KBM-7 (cell line): ENCODE results near the gene ACADS.

Experiments used
- DNase-seq: peaks from one replicate; pipeline ENCODE4 v3.0.0-alpha.2; 2015
- in situ Hi-C: fragments of 300-500 bp; cut with MboI; formaldehyde crosslinking; loops from 2 replicates; pipeline ENCODE4 v1.14.3; 2020; ENCODE audit warnings: low sequenced_read_pairs, low pct_unique_long_range_greater_than_20kb, mixed read lengths

Gene ACADS

DNA sequence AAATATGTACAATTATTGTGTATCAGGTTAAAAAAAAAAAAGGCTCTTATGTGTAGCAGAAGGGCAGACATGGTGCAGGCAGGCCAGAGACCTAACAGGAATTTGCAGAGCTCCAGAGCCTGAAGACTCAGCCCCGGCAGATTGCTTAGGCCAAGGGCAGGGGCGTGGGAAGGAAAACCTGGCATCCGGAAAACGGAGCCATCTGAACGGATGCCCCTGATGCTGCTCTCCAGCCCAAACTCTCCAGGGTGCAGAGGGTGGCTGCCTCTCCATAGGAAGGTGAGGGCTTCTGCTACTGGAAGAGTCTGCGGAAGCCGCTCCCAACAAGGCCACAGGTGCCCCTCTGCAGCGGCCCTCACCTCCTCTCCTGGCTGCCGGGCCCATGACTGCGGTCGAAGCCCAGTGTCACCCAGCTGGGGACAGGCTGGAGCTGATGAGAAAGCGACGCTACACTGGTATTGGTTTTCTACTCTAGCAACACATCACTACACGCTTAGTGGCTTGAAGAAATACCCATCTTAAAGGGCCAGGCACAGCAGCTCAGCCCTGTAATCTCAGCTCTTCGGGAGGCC is 19.4 kb downstream of the ACADS start:
- in situ Hi-C loops: no loop called here

DNA sequence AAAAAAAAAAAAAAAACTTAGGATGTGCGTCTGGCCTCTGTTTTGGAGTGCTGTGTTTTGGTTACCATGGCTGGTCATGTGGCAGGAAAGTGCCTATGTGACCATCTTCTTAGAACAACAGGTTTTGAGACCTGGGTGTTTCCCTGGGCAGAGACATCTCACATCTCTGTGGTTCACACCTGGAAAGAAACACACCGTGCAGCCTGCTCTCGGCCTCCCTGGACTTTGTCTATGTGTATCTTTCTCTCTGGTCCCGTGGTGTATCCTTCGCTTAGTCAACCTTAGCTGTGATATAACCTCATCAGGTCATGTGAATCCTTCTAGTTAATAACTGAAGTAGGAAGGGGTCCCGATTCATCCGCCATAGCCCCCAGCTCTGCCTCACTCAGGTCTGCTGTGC is 22.6 kb downstream of the ACADS start:
- in situ Hi-C loops: no loop called here
- no peak for DNase-seq

More for the DNA sequence above, 19.4 kb downstream of the ACADS start:
- no peak for DNase-seq

DNA sequence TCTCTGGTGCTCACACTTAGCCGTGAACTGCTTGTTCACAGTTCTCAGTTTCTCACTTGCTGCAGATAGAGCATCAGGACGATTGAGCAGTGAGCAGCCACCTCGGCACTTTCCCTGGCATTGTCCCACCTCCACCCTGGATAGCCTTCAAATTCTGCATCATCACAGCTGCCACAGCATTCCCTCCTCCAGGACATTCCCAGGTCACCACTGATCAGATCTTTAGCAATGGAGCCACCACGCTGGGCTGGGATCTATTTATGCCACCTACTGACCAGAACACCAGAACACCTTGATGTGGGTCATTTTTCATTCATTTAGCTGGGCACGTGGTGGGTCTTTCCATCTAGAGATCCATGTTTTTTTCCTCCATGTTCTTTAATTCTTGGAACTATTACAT is 23.6 kb downstream of the ACADS start:
- in situ Hi-C loops: no loop called here
- DNase-seq: no peak

DNA sequence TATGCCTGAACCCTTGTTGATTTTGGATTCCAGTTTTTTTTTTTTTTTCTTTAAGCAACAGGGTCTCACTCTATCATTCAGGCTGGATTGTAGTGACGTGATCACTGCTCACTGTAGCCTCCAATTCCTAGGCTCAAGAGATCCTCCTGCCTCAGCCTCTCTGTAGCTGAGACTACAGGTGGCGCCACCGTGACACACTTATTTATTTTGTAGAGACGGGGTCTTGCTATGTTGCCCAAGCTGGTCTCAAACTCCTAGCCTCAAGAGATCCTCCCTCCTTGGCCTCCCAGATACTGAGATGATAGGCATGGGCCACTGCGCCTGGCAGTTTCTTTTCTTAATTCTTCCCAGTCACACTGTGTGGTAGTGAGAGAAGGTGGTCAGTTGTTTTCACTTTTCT is 25.2 kb downstream of the ACADS start:
- DNase-seq: no peak
- in situ Hi-C loops: no loop called here

DNA sequence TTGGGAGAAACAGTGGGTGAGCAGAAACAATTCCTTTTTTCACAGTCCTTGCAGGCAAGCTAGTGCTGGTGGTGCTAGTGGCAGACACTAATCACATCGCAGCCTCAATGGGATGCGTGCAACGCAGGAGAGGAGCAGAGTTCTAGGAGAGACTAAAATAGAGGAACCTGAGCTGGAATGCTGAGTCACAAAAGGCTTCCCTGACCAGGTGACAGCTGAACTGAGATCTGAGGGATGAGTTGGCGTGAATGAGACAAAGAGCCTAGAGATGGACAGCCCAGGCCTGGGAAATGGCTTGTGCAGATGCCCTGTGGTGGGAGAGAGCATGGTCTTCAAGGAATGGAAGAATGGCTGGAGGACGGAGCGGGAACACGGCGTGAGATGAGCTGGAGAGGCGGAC is 25.8 kb downstream of the ACADS start:
- in situ Hi-C loops: no loop called here
- no peak for DNase-seq

DNA sequence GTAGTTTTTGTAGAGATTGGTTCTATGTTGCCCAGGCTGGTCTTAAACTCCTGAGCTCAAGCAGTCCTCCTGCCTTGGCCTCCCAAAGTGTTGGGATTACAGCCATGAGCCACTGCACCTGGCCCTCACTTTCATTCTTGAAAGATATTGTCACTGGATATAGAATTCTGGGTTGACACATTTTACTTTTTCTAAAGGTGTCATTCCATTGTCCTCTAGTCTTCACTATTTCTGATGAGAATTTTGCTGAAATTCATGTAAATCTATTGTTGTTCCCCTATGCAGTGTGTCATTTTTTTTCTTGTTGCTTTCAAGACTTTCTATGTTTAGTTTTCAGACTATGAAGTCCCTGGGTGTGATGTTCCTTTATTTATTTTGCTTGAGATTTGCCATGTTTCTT is 29.2 kb downstream of the ACADS start:
- no peak for DNase-seq
- in situ Hi-C loops: no loop called here

DNA sequence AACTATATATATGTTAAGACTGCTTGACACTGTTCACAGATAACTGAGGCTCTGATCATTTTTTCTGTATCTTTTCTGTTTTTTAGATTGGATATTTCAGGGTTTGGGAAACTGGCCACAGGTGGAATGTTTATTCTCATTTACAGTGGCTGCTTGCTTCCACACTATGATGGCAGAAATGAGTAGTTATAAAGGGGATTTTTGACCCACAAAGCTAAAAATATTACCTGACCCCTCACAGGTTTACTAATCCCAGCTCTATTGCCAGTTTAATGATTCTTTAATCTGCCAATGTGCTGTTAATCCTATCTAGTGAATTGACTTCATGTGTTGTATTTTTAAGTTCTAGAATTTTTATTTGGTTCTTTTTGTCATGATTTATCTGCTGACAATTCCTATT is 29.6 kb downstream of the ACADS start:
- in situ Hi-C loops: no loop called here
- DNase-seq: no peak

DNA sequence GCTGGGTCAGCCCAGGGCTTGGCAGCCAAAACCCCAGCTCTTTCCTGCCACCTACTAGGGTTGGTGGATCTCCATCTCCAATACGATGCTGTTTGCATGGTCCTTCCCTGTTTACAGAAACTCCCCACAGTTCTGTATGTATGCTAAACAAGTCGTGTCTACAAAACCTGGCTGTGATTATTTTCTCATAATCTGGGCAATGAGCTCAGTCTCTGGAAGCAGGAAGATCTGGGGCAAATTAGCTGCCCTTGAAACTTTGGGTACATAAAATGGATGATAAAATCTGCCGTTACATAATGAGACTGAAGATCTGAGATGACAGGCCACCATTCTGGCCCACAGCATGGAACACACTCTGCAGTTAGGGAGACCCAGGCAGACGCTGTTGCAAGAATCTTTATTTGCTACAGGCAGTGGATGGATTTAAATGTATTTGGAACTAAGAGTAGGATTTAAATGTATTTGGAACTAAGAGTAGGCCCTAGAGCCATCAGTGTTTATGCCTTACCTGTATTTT is 31.7 kb downstream of the ACADS start:
- in situ Hi-C loops: no loop called here
- no peak for DNase-seq

DNA sequence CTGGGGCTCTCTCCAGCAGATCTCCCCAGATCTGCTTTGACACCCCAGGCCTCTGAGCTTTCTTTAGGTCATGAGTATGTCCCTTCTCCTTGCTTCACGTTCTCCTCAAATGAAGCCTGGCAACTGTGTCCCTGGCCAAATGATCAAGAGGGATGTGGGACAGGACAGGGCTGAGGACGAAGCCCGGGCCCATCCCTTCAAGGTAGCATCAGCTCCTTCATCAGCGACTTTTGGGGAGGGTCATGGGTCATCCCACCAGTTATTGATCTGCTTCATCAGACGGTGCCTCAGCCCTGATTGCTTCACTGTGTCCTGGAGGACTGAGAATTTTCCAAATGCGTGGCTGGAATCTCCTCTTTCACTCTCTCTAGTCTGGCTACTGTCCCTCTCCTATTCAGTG is 32.3 kb downstream of the ACADS start:
- DNase-seq: no peak
- in situ Hi-C loops: no loop called here

DNA sequence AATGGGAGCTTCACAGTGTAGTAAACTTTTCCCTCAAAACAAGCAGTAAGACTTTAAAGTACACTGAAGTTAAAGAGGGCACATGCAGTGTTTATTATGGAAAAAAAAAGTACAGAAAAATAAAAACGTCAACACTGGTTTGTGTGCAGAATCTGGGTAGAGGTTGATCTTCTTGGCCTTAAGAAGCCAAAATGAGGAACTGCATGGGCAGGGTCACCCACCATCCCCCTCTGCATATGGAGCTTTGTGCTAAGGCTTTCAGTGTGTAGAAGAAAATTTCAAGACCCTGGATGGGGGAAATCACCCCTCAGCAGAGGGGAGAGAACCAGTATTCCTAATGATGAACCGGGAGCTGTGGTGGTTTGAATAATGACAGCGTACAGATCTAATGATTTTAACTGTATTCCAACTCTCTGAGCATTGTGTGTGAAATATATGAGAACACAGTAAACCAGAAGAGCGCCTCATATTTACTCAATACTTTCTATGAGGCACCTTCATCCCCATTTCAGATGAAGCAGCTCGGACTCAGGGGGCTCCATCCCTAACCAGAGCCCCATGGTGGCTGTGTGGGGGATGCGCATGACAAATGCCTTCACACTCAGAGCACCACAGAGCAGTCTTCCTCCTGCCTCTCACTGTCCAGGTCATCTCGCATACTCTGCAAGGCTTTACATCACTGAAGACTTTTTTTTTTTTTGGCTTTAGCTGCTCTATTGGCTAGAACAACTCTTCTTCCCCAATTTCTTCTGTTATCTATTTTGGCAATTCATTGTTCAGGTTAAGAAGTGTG is 33.4 kb downstream of the ACADS start:
- DNase-seq: peak; percentile 20
- in situ Hi-C loops: no loop called here

DNA sequence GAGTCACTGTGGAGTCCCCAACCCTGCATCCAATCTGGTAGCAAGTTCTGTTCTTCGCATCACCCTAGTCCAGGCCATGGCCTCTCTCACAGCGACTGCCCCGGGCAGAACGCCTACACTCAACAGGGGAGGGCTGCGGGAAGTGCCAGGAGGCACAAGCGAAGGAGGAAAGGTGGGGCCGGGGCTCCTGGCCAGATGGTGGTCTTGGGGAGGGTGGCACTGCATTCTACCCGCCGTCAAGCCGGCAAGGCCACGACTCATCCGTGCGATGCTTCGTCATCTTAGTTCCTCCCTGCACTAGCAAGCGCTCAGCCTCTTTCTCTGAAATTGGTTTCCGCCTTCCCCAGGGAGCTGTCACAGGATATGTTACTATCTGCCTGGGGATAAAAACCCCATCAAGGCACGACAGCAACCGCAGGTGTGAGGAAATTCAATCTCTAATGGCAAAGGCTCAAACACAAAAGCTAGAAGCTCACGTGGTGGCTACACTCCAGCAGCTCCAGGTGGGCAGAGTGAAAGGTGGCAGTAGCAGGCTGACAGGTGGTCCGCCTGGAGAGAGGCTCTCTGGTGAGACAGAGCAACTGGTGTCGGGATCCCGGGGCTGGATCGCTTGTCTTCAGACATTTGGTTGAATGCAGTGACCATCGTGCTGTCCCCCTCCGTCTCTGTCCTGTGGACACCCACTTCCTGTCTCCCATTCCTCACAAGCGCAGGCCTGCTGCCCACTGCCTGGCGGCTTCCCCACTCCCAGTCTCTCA is 34.1 kb downstream of the ACADS start:
- DNase-seq: no peak
- in situ Hi-C loops: no loop called here

DNA sequence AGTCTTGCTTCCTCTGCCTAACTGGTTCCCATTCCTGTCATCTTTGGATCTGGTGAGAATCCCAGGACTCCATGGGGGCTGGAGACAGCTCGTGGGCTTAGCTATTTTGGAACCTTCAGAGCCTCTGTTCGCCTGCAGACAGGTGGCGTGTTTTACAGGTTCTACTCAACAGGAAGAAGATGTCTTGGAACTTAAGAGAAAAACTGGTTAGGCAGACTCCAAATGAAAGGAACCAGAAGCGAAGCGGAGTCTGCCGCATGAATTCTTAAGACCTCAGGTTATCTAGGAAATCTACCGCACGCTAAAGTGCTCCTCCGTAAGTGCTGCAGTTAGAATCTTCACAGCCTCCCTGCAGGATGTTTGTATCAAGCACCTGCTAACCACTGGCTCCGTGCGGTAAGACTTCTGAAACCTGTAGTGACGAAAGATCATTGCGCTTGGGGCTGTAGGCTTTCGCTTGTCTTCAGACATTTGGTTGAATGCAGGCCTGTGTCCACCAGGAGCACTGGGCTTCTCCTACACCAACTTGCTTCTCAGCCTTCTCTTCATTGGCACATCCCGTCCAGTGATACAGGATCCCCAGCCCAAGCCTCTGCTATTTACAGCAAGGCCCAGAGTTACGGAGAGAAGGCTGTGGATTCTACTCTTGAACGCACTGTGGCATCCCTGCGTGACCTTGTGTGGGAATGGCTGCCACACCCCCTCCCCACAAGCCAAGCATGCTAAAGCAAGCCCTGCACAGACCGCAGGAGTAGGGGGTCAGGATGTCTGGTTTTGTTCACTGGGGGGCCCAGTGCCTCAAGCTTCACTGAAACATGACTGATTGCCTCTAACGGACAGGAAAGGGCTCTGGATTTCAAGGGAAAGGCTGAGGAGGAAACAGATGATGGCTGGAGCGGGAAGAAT is 35.0 kb downstream of the ACADS start:
- in situ Hi-C loops: no loop called here
- DNase-seq: no peak

DNA sequence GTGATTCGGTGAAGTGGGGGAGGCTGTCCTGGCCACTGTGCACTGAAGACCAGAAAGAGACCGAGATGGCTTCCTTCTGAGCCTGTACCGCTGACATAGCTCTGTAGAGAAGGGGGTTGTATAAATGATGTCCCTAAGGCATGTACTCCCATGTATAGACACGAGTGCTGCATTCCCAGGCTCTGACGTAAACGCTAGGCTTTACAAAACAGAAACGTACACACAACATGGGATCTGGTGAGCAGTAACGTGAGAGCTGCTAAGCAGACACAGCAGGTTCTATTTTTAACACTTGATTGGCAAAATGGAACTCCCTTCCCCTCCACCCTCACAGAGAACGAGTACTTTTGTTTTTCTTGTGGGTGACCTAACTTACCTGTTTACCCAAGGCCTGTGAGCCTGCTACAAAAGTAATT is 35.9 kb downstream of the ACADS start:
- DNase-seq: no peak
- in situ Hi-C loops: no loop called here

DNA sequence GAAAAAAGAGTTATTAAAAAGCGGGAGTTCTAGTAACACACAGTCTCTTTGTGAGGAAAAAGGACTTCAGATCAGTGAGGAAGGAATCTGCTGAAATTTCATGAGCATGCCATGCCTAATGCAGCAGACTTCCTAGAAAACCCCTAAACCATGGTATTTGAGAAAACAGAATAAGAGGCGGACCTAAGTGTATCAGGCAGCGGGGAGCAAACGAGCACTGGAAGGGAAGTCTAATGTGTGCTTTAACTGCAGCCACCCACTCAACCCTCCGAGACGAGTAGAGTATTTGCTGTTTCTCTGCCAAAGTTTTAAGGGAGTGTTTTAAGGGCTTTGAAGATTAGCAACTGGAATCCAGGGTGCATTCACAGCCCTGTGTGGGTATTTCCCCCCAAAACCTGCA is 36.5 kb downstream of the ACADS start:
- in situ Hi-C loops: no loop called here
- DNase-seq: no peak

DNA sequence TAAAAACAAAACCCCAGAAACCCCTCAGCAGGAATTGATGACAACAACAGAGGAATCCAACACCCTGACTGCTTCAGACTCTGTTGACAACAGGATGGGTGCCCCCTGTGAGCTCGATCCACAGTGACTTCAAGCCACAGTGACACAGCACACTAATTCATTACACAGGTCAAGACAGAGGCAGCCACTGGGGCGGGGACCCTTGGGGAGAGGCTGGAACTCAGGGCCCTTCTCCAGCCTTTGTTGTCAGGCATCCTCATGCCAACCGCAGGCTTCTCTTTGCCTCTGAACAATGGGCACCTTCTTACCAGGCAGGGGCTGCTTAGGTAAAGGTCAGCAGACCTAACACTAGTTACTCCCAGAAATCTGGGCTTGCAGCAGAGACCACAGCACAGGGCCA is 37.6 kb downstream of the ACADS start:
- no peak for DNase-seq
- in situ Hi-C loops: no loop called here

DNA sequence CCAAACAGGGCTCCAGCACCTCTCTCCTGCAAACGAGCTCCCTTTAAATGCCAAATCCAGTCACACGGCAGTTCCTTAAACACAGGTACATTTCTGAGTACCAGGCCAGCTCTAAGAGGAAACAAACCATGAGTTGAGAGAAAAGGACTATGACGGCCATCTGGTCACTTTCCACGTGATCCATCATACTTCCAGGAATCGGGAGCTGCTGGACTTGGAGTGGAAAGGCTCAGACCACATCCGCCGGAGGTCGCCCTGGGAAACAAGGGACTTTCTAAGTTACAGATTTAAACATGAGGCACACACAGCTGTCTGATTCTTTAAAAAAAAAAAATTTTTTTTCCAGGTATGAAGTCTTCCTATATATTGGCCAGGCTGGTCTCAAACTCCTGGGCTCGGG is 39.2 kb downstream of the ACADS start:
- DNase-seq: no peak
- in situ Hi-C loops: no loop called here

DNA sequence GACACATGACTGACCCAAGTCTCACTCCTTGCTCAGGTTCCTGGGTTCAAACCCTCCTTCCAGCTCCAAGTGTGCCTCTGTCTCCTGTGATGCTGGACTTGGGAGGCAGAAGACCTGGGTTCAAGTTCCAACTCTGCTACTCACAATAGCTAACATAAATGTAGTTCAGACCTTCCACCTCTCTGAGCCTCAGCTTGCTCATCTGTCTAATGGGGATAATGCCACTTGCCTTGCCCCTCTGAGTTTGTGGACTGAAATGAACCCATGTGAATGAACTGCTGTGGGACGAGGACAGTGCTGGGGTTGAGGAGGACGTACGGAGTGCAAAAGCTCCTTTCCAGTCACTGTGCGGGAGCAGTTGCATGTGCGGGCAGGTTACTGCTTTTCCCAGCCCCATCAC is 40.9 kb downstream of the ACADS start:
- in situ Hi-C loops: no loop called here
- no peak for DNase-seq

DNA sequence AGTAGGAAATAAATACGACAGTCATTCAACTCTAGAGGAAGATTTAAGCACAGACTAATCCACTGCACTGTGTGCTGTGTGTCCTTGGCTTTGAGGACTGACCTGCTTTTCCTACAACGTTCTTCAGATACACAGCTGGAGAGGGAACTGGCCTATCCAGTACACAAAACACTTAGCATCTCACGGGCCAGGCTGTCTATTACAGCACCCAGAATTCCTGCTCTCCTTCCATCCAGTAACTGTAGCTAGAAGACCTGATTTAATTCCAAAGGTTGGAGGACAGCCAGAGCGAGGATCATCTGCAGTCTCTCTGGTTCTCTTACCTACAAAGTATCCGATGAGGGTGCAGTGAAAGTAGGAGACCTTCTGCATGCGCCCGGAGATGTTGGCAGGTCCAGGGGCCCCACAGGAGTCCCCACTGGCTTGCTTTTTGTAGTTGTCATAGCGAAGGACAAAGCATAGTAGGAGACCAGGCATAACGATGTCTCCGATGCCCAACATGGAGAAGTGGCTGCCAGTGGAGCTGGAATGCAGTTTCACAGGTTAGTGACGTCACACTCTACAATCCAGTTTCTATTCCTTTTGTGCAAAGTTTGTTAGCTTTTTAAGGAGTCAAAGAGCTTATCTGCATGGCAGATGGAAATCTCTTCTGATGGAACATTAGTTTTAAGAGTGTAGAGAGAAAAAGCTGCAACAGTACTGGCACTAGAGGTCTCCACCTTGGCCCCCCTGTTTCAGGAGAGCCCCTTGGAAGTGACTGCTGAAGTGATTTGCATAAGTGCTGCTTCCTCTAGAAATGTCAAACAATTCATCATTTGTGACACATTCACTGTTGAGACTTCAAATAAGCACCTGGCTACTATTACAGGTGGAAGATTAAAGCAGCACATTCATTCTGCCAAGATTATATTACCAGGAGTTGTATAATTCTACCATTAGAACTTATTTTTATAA is 41.7 kb downstream of the ACADS start:
- in situ Hi-C loops: no loop called here
- DNase-seq: no peak
